Naive thymus-derived CD4-positive, alpha-beta T cell (primary cell): Measurements from ENCODE around the gene GPR78. TPM values are rescaled to one million over a fixed set of nuclear protein-coding genes. Genes with fewer than 3 reads are reported as not detected.

Experiments used
- ATAC-seq: fragments of 150-1000 bp; cut with Tn5 transposase; 2 replicates; pipeline ENCODE4 v1.10.0; 2021; ENCODE audit warnings: mild to moderate bottlenecking, moderate library complexity
- CTCF ChIA-PET: fragments of 350-600 bp; sonication (Branson Sonifier 250); formaldehyde crosslinking; loops from one replicate; lab custom pipeline; 2021; ENCODE audit warnings: antibody characterized with exemption; lab: Charles Lee
- POLR2A ChIA-PET: fragments of 350-600 bp; sonication (Branson Sonifier 250); formaldehyde crosslinking; loops from one replicate; lab custom pipeline; 2021; ENCODE audit warnings: antibody characterized with exemption, inconsistent platforms; lab: Charles Lee
- DNase-seq, 9 donors: peaks; one replicate each; pipeline versions ENCODE4 v3.0.0 to v3.0.0-alpha.2; 2020 to 2022; ENCODE audit warnings: mixed read lengths in 1 of 9
- H3K27ac ChIP-seq: one replicate; pipeline ENCODE4 v1.7.0; 2013; ENCODE audit warnings: mild to moderate bottlenecking, low read depth, low read length, moderate library complexity
- H3K27me3 ChIP-seq, 2 donors: one replicate each; pipeline ENCODE4 v1.7.0; 2013; ENCODE audit warnings: low read length in 2 of 2, mild to moderate bottlenecking in 2 of 2, moderate library complexity in 2 of 2; ENCODE audit not compliant: control insufficient read depth in 2 of 2, insufficient read depth in 2 of 2
- H3K36me3 ChIP-seq, 3 experiments: 1 replicate in 2 of 3; 2 replicates in 1 of 3; pipeline ENCODE4 v1.7.0; 2013; ENCODE audit warnings: low read length in 3 of 3, mild to moderate bottlenecking in 3 of 3, moderate library complexity in 1 of 3; ENCODE audit not compliant: insufficient read depth in 3 of 3, control insufficient read depth in 2 of 3
- H3K4me1 ChIP-seq, 2 donors: one replicate each; pipeline ENCODE4 v1.7.0; 2013; ENCODE audit warnings: low read length in 2 of 2, mild to moderate bottlenecking in 2 of 2, moderate library complexity in 1 of 2; ENCODE audit not compliant: control insufficient read depth in 2 of 2, insufficient read depth in 2 of 2
- H3K4me3 ChIP-seq: 2 replicates; pipeline ENCODE4 v1.7.0; 2013; ENCODE audit warnings: mild to moderate bottlenecking, low read length
- H3K9me3 ChIP-seq, 3 experiments: 1 replicate in 2 of 3; 2 replicates in 1 of 3; pipeline ENCODE4 v1.7.0; 2013; ENCODE audit warnings: low read length in 3 of 3; ENCODE audit not compliant: control insufficient read depth in 2 of 3
- H3K27ac Mint-ChIP-seq, 9 donors: one replicate each; pipeline ENCODE4 v1.8.0; 2020 to 2022; ENCODE audit warnings: mixed read lengths in 9 of 9, mild to moderate bottlenecking in 8 of 9, moderate library complexity in 5 of 9, inconsistent platforms in 2 of 9
- H3K27me3 Mint-ChIP-seq, 5 donors: one replicate each; pipeline ENCODE4 v1.8.0; 2021 to 2022; ENCODE audit warnings: mixed read lengths in 5 of 5, mild to moderate bottlenecking in 1 of 5
- H3K36me3 Mint-ChIP-seq, 5 donors: one replicate each; pipeline ENCODE4 v1.8.0; 2020 to 2022; ENCODE audit warnings: mixed read lengths in 5 of 5, mild to moderate bottlenecking in 3 of 5, inconsistent platforms in 1 of 5
- H3K4me1 Mint-ChIP-seq, 7 donors: one replicate each; pipeline ENCODE4 v1.8.0; 2020 to 2022; ENCODE audit warnings: mixed read lengths in 7 of 7, mild to moderate bottlenecking in 3 of 7, inconsistent platforms in 1 of 7
- H3K4me3 Mint-ChIP-seq, 10 donors: one replicate each; pipeline ENCODE4 v1.8.0; 2020 to 2022; ENCODE audit warnings: mild to moderate bottlenecking in 10 of 10, mixed read lengths in 10 of 10, moderate library complexity in 6 of 10, inconsistent platforms in 2 of 10
- H3K9me3 Mint-ChIP-seq, 11 donors: one replicate each; pipeline ENCODE4 v1.8.0; 2020 to 2022; ENCODE audit warnings: mixed read lengths in 11 of 11, mild to moderate bottlenecking in 4 of 11, inconsistent platforms in 1 of 11, moderate library complexity in 1 of 11
- intact Hi-C, 2 donors: fragments of 100-400 bp; cut with micrococcal nuclease; formaldehyde crosslinking; loops; one replicate each; pipeline ENCODE4 v1.15.1; 2023
- polyA plus RNA-seq, 2 donors: library from polyadenylated mRNA; unstranded; fragments of 300-500 nt; fragmentation: Illumina TruSeq; gene quantifications; one replicate each; pipeline ENCODE4 v1.2.3, GENCODE V29; 2021
- total RNA-seq, 6 experiments: library from RNA in 5 of 6; stranded (reverse) in 5 of 6; gene quantifications; 1 replicate in 5 of 6; 2 replicates in 1 of 6; pipeline ENCODE4 v1.2.3 and lab custom pipeline; 2021 to 2026

Gene GPR78
- total and polyA plus RNA-seq, 7 experiments from 2014 or later = not detected

DNA sequence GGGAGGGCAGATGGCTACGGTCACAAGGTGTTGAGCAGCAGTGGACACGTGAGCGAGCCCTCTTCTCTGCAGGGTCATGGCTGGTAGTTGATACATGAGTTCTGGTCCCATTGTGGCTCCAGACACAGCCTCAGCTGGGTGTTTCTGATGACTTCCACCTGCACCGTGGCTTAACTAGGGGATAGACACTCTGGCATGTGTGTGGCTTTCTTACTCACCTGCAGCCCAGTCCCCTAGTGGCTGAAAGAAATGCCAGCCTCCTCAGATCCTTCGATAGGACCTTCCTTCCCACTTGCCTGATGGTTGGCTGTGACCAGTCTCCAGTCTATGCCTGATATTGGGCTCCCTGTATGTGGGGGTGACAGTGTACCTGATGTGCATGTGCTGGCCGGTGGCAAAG is 5.0 kb downstream of the GPR78 start:
- peaks cover 0 to 35% (median 8%) of the 10 kb centered on the region in 5 donors for H3K27me3 Mint-ChIP-seq
- ChIA-PET POLR2A (no interaction called here), CTCF (no interaction called here)
- H3K27ac Mint-ChIP-seq = no peak overlapping the region
- DNase-seq (no peak), ATAC-seq (no peak)
- H3K4me3 ChIP-seq = no peak overlapping the region
- no peaks in the 10 kb centered on the region for H3K36me3 ChIP-seq
- intact Hi-C loops = no loop called here
- H3K36me3 Mint-ChIP-seq = no peaks in the 10 kb centered on the region
- no peak overlapping the region for H3K27ac ChIP-seq
- H3K4me1 Mint-ChIP-seq = no peaks in the 10 kb centered on the region
- H3K9me3 Mint-ChIP-seq = peaks cover 0 to 3% (median 0%) of the 10 kb centered on the region in 11 donors
- H3K4me3 Mint-ChIP-seq = no peak overlapping the region
- H3K27me3 ChIP-seq = no peaks in the 10 kb centered on the region
- no peaks in the 10 kb centered on the region for H3K4me1 ChIP-seq
- no peaks in the 10 kb centered on the region for H3K9me3 ChIP-seq

DNA sequence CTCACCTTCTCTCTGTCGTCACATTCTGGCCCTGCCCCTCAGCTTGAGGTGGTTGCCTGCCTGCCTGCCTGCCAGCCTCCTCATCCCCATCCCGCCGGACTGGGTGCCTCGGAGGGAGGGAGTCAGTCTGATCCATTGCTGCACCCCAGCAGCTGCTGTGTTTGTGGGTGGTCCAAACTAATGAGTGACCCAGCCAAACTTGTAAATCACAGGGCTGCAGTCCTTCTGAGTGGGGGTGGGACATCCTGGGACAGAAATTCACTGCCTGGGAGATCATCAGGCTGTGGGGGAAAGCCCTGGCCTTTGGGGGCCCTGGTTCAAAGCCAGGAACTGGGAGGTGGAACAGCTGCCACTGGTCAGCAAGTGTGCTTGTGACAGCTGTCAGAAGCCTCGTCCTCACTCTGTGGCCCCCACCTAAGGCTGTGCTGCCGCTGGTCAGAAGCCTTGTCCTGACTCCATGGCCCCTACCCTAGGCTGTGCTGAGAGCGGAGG is 5.6 kb downstream of the GPR78 start:
- Mint-ChIP-seq H3K4me1 (peaks cover 0 to 2% (median 0%) of the 10 kb centered on the region in 7 donors), H3K4me3 (no peak overlapping the region), H3K27ac (no peak overlapping the region), H3K27me3 (peaks cover under 1 to 39% (median 8%) of the 10 kb centered on the region in 5 donors), H3K9me3 (peaks cover 0 to 3% (median 0%) of the 10 kb centered on the region in 11 donors), H3K36me3 (no peaks in the 10 kb centered on the region)
- H3K36me3 ChIP-seq = no peaks in the 10 kb centered on the region
- ChIA-PET POLR2A (no interaction called here), CTCF (no interaction called here)
- no peak for DNase-seq
- no peak for ATAC-seq
- no peaks in the 10 kb centered on the region for H3K27me3 ChIP-seq
- no peaks in the 10 kb centered on the region for H3K9me3 ChIP-seq
- no peaks in the 10 kb centered on the region for H3K4me1 ChIP-seq
- intact Hi-C loops = no loop called here
- no peak overlapping the region for H3K4me3 ChIP-seq
- no peak overlapping the region for H3K27ac ChIP-seq

- no peak overlapping the region for H3K4me3 ChIP-seq
- H3K4me3 Mint-ChIP-seq = no peak overlapping the region
- H3K27me3 Mint-ChIP-seq = peaks cover 5 to 42% (median 9%) of the 10 kb centered on the region in 5 donors
- H3K36me3 Mint-ChIP-seq = no peaks in the 10 kb centered on the region
- ATAC-seq (no peak), DNase-seq (no peak)
- H3K36me3 ChIP-seq = no peaks in the 10 kb centered on the region
- peaks cover 0 to 3% (median 0%) of the 10 kb centered on the region in 11 donors for H3K9me3 Mint-ChIP-seq
- ChIA-PET CTCF (no interaction called here), POLR2A (no interaction called here)
- H3K27ac Mint-ChIP-seq = no peak overlapping the region
- no peaks in the 10 kb centered on the region for H3K4me1 ChIP-seq
- intact Hi-C loops = no loop called here
- no peak overlapping the region for H3K27ac ChIP-seq
- no peaks in the 10 kb centered on the region for H3K27me3 ChIP-seq
- H3K4me1 Mint-ChIP-seq = peaks cover 0 to 2% (median 0%) of the 10 kb centered on the region in 7 donors
- no peaks in the 10 kb centered on the region for H3K9me3 ChIP-seq
Measured at GRCh38 chr4:8586246-8586645, 6.1 kb downstream of the GPR78 start.

DNA sequence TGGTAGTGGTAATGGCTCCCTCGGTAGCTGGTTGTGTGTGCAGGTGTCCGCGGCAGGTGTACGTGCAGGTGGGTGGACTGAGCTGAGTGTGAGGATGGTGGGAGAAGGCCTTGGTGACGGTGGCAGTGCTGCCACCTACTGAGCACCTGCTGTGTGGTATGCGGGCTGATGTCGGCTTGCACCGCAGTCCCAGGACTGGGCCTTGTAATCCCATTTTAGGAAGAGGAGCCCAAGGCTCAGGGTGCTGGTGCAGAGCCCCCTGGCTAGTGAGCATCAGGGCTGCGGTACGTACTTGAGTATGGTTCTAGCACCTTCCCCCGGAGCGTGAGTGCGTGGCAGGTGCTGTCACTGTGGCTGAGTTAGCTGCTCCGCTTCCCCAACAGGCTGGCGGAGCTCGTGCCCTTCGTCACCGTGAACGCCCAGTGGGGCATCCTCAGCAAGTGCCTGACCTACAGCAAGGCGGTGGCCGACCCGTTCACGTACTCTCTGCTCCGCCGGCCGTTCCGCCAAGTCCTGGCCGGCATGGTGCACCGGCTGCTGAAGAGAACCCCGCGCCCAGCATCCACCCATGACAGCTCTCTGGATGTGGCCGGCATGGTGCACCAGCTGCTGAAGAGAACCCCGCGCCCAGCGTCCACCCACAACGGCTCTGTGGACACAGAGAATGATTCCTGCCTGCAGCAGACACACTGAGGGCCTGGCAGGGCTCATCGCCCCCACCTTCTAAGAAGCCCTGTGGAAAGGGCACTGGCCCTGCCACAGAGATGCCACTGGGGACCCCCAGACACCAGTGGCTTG is 6.7 kb downstream of the GPR78 start:
- Histone ChIP-seq H3K4me1 (no peaks in the 10 kb centered on the region), H3K27ac (no peak overlapping the region), H3K9me3 (no peaks in the 10 kb centered on the region), H3K27me3 (no peaks in the 10 kb centered on the region), H3K36me3 (no peaks in the 10 kb centered on the region), H3K4me3 (no peak overlapping the region)
- DNase-seq (no peak), ATAC-seq (no peak)
- peaks cover 0 to 3% (median 0%) of the 10 kb centered on the region in 11 donors for H3K9me3 Mint-ChIP-seq
- ChIA-PET CTCF (no interaction called here), POLR2A (no interaction called here)
- H3K27ac Mint-ChIP-seq = no peak overlapping the region
- H3K4me3 Mint-ChIP-seq = no peak overlapping the region
- intact Hi-C loops = no loop called here
- no peaks in the 10 kb centered on the region for H3K36me3 Mint-ChIP-seq
- H3K27me3 Mint-ChIP-seq = peaks cover 6 to 47% (median 13%) of the 10 kb centered on the region in 5 donors
- H3K4me1 Mint-ChIP-seq = peaks cover 0 to 2% (median 0%) of the 10 kb centered on the region in 7 donors

- H3K27me3 Mint-ChIP-seq = peaks cover 6 to 39% (median 13%) of the 10 kb centered on the region in 5 donors
- CTCF ChIA-PET = no interaction called here
- H3K4me3 Mint-ChIP-seq = no peak overlapping the region
- intact Hi-C loops = no loop called here
- Histone ChIP-seq H3K9me3 (no peaks in the 10 kb centered on the region), H3K27me3 (no peaks in the 10 kb centered on the region), H3K4me1 (no peaks in the 10 kb centered on the region), H3K36me3 (no peaks in the 10 kb centered on the region), H3K4me3 (no peak overlapping the region), H3K27ac (no peak overlapping the region)
- no peak for DNase-seq
- H3K27ac Mint-ChIP-seq = no peak overlapping the region
- POLR2A ChIA-PET = no interaction called here
- ATAC-seq = no peak
- H3K9me3 Mint-ChIP-seq = no peaks in the 10 kb centered on the region
- no peaks in the 10 kb centered on the region for H3K36me3 Mint-ChIP-seq
- peaks cover 0 to 3% (median 0%) of the 10 kb centered on the region in 7 donors for H3K4me1 Mint-ChIP-seq
Measured at GRCh38 chr4:8587469-8588195, 7.4 kb downstream of the GPR78 start.

DNA sequence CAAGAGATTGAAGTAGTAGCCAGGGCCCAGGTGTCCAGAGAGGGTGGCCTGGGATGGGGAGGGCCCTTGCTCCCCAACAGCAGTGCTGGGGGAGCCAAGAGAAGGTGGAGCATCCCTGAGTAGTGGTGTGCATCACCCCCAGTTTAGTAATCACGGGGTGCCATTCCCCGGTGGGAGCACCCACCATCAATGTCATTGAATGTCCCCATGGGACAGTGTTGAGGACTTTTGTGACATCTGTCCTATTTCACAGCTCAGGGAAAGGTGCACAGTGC is 7.9 kb downstream of the GPR78 start:
- CTCF ChIA-PET = no interaction called here
- Mint-ChIP-seq H3K4me3 (no peak overlapping the region), H3K27me3 (peaks cover 6 to 41% (median 14%) of the 10 kb centered on the region in 5 donors), H3K4me1 (peaks cover 0 to 3% (median 0%) of the 10 kb centered on the region in 7 donors), H3K27ac (no peak overlapping the region), H3K9me3 (no peaks in the 10 kb centered on the region), H3K36me3 (no peaks in the 10 kb centered on the region)
- Histone ChIP-seq H3K27me3 (no peaks in the 10 kb centered on the region), H3K9me3 (no peaks in the 10 kb centered on the region), H3K27ac (no peak overlapping the region), H3K4me3 (no peak overlapping the region), H3K4me1 (no peaks in the 10 kb centered on the region), H3K36me3 (no peaks in the 10 kb centered on the region)
- POLR2A ChIA-PET = no interaction called here
- ATAC-seq (no peak), DNase-seq (no peak)
- intact Hi-C loops = no loop called here
